ENCODE data around the gene ITPKB. TPM values are rescaled to one million over a fixed set of nuclear protein-coding genes. Genes with fewer than 3 reads are reported as not detected.

The ITPKB gene
- total RNA-seq, 1 donor from 2014 or later: 1.6 TPM

- Mint-ChIP-seq H3K27me3 (ENCODE audit: insufficient read depth, low read depth) (peaks cover 5% of the 10 kb centered on the region), H3K27ac (peak overlapping the region; percentile 89)
- peaks cover 27% of the 10 kb centered on the region for H3K4me1 ChIP-seq
These were observed 73.4 kb downstream of the ITPKB start for GRCh38 chr1:226665505-226666163.

DNA sequence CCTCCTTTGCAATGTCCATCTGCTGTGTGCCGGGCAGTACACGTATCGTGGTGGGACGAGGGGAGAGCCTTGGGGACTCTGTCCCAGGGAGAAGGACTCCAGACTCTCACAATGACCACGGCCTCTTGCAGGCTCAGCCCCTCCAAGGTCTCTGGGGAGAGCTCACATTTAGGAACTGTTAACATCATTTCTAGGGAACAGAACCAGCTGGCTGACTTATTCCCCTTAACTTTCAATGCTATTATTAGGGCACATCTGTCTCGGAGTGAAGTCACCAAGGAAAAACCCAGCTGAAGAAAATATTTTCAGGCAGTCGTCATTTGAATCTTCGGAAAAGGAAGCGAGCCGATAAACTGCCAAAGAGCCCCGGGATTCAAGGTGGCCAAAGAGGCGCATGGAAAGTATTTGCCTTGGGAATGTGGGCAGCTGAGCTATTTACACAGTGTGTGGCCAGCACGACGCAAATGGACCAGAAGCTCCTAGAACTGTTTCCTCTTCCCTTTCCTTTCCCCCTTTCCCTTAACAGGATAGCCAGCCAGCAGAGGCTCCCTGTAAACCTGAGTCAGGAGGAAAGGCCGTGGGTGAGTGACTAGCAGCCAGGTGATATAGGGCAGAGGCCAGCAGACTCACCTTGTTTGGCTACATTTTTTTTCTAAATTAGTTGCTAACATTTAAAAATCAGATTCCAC, 74.5 kb downstream of the ITPKB start:
- peak overlapping the region; percentile 74 for H3K27ac Mint-ChIP-seq
- Histone ChIP-seq H3K79me2 (ENCODE audit: low read depth) (no peaks in the 10 kb centered on the region), H3K36me3 (no peaks in the 10 kb centered on the region), H4K20me1 (ENCODE audit: low read depth) (no peaks in the 10 kb centered on the region), H3K4me2 (no peak overlapping the region), H3K4me1 (peaks cover 30% of the 10 kb centered on the region), H3K4me3 (no peak overlapping the region), H3K9ac (no peak overlapping the region), H3K9me3 (ENCODE audit: low read depth) (no peaks in the 10 kb centered on the region), H3K27me3 (no peaks in the 10 kb centered on the region), H3F3A (ENCODE audit: low read depth) (no peaks in the 10 kb centered on the region), H2AFZ (replicated peaks) (no peak overlapping the region), H3K27ac (no peak overlapping the region)
- peaks cover 7% of the 10 kb centered on the region for H3K27me3 Mint-ChIP-seq (ENCODE audit: insufficient read depth, low read depth)
- TF ChIP-seq EZH2phosphoT487 (IDR thresholded peaks at IDR 0.05) (no peak), EZH2 (IDR thresholded peaks at IDR 0.05) (no peak)
- TF ChIP-seq, protein P1, sequence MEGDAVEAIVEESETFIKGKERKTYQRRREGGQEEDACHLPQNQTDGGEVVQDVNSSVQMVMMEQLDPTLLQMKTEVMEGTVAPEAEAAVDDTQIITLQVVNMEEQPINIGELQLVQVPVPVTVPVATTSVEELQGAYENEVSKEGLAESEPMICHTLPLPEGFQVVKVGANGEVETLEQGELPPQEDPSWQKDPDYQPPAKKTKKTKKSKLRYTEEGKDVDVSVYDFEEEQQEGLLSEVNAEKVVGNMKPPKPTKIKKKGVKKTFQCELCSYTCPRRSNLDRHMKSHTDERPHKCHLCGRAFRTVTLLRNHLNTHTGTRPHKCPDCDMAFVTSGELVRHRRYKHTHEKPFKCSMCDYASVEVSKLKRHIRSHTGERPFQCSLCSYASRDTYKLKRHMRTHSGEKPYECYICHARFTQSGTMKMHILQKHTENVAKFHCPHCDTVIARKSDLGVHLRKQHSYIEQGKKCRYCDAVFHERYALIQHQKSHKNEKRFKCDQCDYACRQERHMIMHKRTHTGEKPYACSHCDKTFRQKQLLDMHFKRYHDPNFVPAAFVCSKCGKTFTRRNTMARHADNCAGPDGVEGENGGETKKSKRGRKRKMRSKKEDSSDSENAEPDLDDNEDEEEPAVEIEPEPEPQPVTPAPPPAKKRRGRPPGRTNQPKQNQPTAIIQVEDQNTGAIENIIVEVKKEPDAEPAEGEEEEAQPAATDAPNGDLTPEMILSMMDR (IDR thresholded peaks at IDR 0.05): no peak
- H3K36me3 Mint-ChIP-seq: no peaks in the 10 kb centered on the region
- no peak for DNase-seq (ENCODE audit: low spot score)
- H3K4me1 Mint-ChIP-seq: peaks cover 60% of the 10 kb centered on the region
- H3K9me3 Mint-ChIP-seq: no peaks in the 10 kb centered on the region
- H3K4me3 Mint-ChIP-seq: no peak overlapping the region

More at GRCh38 chr1:226665505-226666163, 73.4 kb downstream of the ITPKB start:
- H2AFZ ChIP-seq (replicated peaks): no peak overlapping the region
- no peaks in the 10 kb centered on the region for H3F3A ChIP-seq (ENCODE audit: low read depth)
- no peak overlapping the region for H3K9ac ChIP-seq
- H3K36me3 Mint-ChIP-seq: no peaks in the 10 kb centered on the region
- no peak for TF ChIP-seq EZH2phosphoT487 (IDR thresholded peaks at IDR 0.05)
- no peak for TF ChIP-seq EZH2 (IDR thresholded peaks at IDR 0.05)
- TF ChIP-seq, protein P1 (IDR thresholded peaks at IDR 0.05): no peak
- H3K27ac ChIP-seq: no peak overlapping the region
- no peaks in the 10 kb centered on the region for H4K20me1 ChIP-seq (ENCODE audit: low read depth)
- H3K9me3 Mint-ChIP-seq: no peaks in the 10 kb centered on the region
- no peaks in the 10 kb centered on the region for H3K27me3 ChIP-seq
- H3K4me3 Mint-ChIP-seq: no peak overlapping the region
- H3K9me3 ChIP-seq (ENCODE audit: low read depth): no peaks in the 10 kb centered on the region
- no peak overlapping the region for H3K4me3 ChIP-seq
- no peak for DNase-seq (ENCODE audit: low spot score)
- H3K36me3 ChIP-seq: no peaks in the 10 kb centered on the region
- H3K4me1 Mint-ChIP-seq: peaks cover 55% of the 10 kb centered on the region
- no peaks in the 10 kb centered on the region for H3K79me2 ChIP-seq (ENCODE audit: low read depth)
- H3K4me2 ChIP-seq: no peak overlapping the region

GRCh38 chr1:226663327-226663704, 75.8 kb downstream of the ITPKB start:
- peaks cover 60% of the 10 kb centered on the region for H3K4me1 Mint-ChIP-seq

More at GRCh38 chr1:226663327-226663704, 75.8 kb downstream of the ITPKB start:
- H3K27me3 ChIP-seq: no peaks in the 10 kb centered on the region
- H3K4me3 ChIP-seq: no peak overlapping the region
- H3K4me2 ChIP-seq: no peak overlapping the region
- H3K4me3 Mint-ChIP-seq: no peak overlapping the region
- H3K27ac Mint-ChIP-seq: peak overlapping the region; percentile 22
- TF ChIP-seq, protein P1 (IDR thresholded peaks at IDR 0.05): no peak
- TF ChIP-seq EZH2 (IDR thresholded peaks at IDR 0.05) (no peak), EZH2phosphoT487 (IDR thresholded peaks at IDR 0.05) (no peak)
- no peak for DNase-seq (ENCODE audit: low spot score)
- no peaks in the 10 kb centered on the region for H3K36me3 Mint-ChIP-seq
- peaks cover 30% of the 10 kb centered on the region for H3K4me1 ChIP-seq
- no peak overlapping the region for H3K9ac ChIP-seq
- peaks cover 8% of the 10 kb centered on the region for H3K27me3 Mint-ChIP-seq (ENCODE audit: insufficient read depth, low read depth)
- no peaks in the 10 kb centered on the region for H3K79me2 ChIP-seq (ENCODE audit: low read depth)
- H3K27ac ChIP-seq: no peak overlapping the region
- H2AFZ ChIP-seq (replicated peaks): no peak overlapping the region
- H3K9me3 ChIP-seq (ENCODE audit: low read depth): no peaks in the 10 kb centered on the region
- no peaks in the 10 kb centered on the region for H3K9me3 Mint-ChIP-seq
- no peaks in the 10 kb centered on the region for H3F3A ChIP-seq (ENCODE audit: low read depth)
- no peaks in the 10 kb centered on the region for H3K36me3 ChIP-seq
- H4K20me1 ChIP-seq (ENCODE audit: low read depth): no peaks in the 10 kb centered on the region
